GM19351 (cell line): ENCODE results near the gene PKIG.

Experiments
- ATAC-seq: cut with Tn5 transposase; IDR thresholded peaks from one replicate; pipeline ENCODE4 v1.9.1; 2021; ENCODE audit warnings: mild to moderate bottlenecking, moderate library complexity; ENCODE audit not compliant: unreplicated experiment

PKIG gene

GRCh38 chr20:44594730-44595129, 12.4 kb downstream of the PKIG start:
- peak; percentile 49 for ATAC-seq

- no peak for ATAC-seq
These were observed 13.6 kb downstream of the PKIG start for GRCh38 chr20:44596010-44596409.

GRCh38 chr20:44596876-44597275, 14.5 kb downstream of the PKIG start:
- ATAC-seq, result no peak

- no peak for ATAC-seq
These were observed 15.1 kb downstream of the PKIG start for GRCh38 chr20:44597516-44597915.

- no peak for ATAC-seq
These were observed 15.6 kb downstream of the PKIG start for GRCh38 chr20:44597930-44598329.

- peak; percentile 56 for ATAC-seq
These were observed 16.3 kb downstream of the PKIG start for GRCh38 chr20:44598423-44599305.

GRCh38 chr20:44599715-44600114, 17.3 kb downstream of the PKIG start:
- no peak for ATAC-seq

- ATAC-seq, result no peak
These were observed 17.9 kb downstream of the PKIG start for GRCh38 chr20:44600301-44600700.

GRCh38 chr20:44600758-44601201, 18.4 kb downstream of the PKIG start:
- ATAC-seq, result no peak

- ATAC-seq, result no peak
These were observed 18.9 kb downstream of the PKIG start for GRCh38 chr20:44601236-44601671.

GRCh38 chr20:44601801-44602204, 19.4 kb downstream of the PKIG start:
- ATAC-seq, result no peak

- no peak for ATAC-seq
These were observed 20.9 kb downstream of the PKIG start for GRCh38 chr20:44603327-44603726.

- ATAC-seq, result no peak
These were observed 24.5 kb downstream of the PKIG start for GRCh38 chr20:44606725-44607441.

GRCh38 chr20:44609006-44609515, 26.7 kb downstream of the PKIG start:
- ATAC-seq, result no peak

GRCh38 chr20:44609516-44610312, 27.3 kb downstream of the PKIG start:
- peak; percentile 65 for ATAC-seq

- ATAC-seq, result peak; percentile 13
These were observed 28.1 kb downstream of the PKIG start for GRCh38 chr20:44610313-44610962.

GRCh38 chr20:44613575-44613974, 31.2 kb downstream of the PKIG start:
- ATAC-seq, result no peak

- no peak for ATAC-seq
These were observed 32.1 kb downstream of the PKIG start for GRCh38 chr20:44614525-44614924.

- no peak for ATAC-seq
These were observed 32.9 kb downstream of the PKIG start for GRCh38 chr20:44615169-44615791.
